GM12872 (cell line): ENCODE results near the gene HPCAL1.

ENCODE experiments used
- CTCF ChIP-seq: IDR thresholded peaks from 3 replicates; pipeline ENCODE4 v1.5.1; 2011; ENCODE audit warnings: low read depth, mild to moderate bottlenecking, low read length, moderate library complexity; ENCODE audit not compliant: insufficient read depth

HPCAL1 gene

GRCh38 chr2:10284108-10284870, 18.4 kb upstream of the HPCAL1 start:
- TF ChIP-seq CTCF: no peak

GRCh38 chr2:10285191-10285555, 17.5 kb upstream of the HPCAL1 start:
- no peak for TF ChIP-seq CTCF

GRCh38 chr2:10285556-10286198, 17.0 kb upstream of the HPCAL1 start:
- no peak for TF ChIP-seq CTCF

GRCh38 chr2:10286216-10287037, 16.3 kb upstream of the HPCAL1 start:
- TF ChIP-seq CTCF: no peak

GRCh38 chr2:10287761-10288160, 14.9 kb upstream of the HPCAL1 start:
- TF ChIP-seq CTCF: no peak

- TF ChIP-seq CTCF: no peak
Observed at GRCh38 chr2:10288606-10289005, 14.1 kb upstream of the HPCAL1 start.

- no peak for TF ChIP-seq CTCF
Observed at GRCh38 chr2:10289352-10289751, 13.4 kb upstream of the HPCAL1 start.
